ENCODE measurements around the gene UGT1A4. TPM values are rescaled to one million over a fixed set of nuclear protein-coding genes. Genes with fewer than 3 reads are reported as not detected.

The UGT1A4 gene
- total and polyA plus RNA-seq, 10 of the 15 experiments (the other 5 are each of a cell fraction or from before 2014, with no cell fraction given) = not detected

GRCh38 chr2:233764761-233765160, 46.2 kb downstream of the UGT1A4 start:
- no peak for FAIRE-seq
- ChIA-PET RAD21 (ENCODE audit: unreplicated experiment) (no interaction called here), CTCF (no interaction called here), POLR2A (no interaction called here), SMC1A (ENCODE audit: uncharacterized antibody, unreplicated experiment) (no interaction called here)
- no peak overlapping the region for H2AFZ ChIP-seq (ENCODE audit: control insufficient read depth, low read depth, low read length)
- no peaks in the 10 kb centered on the region for H3K4me1 ChIP-seq (ENCODE audit: control insufficient read depth, insufficient read depth, low read length)
- no TSS peak for BruUV-seq (replicated peaks)
- no peak for DNase-seq (ENCODE audit: low read depth, low spot score)
- H3K4me2 ChIP-seq (ENCODE audit: control insufficient read depth, insufficient read depth) = no peak overlapping the region
- no peaks in the 10 kb centered on the region for H3K79me2 ChIP-seq (ENCODE audit: control insufficient read depth, insufficient read depth, low read length)
- H3K4me3 ChIP-seq = no peak overlapping the region
- no peak overlapping the region for H3K9ac ChIP-seq (ENCODE audit: control insufficient read depth, insufficient read depth, low read length)
- H3K9me3 ChIP-seq (replicated peaks; ENCODE audit: control insufficient read depth, insufficient read depth, low read length) = no peaks in the 10 kb centered on the region
- H3K27ac ChIP-seq (ENCODE audit: control insufficient read depth, insufficient read depth) = no peak overlapping the region
- H3K27me3 ChIP-seq (replicated peaks in 1 of 2; ENCODE audit: control insufficient read depth in 2 of 2, insufficient read depth in 2 of 2, low read length in 1 of 2) = peaks cover 0 to 3% of the 10 kb centered on the region in 2 experiments; a peak in 1 of 4 replicates
- in situ Hi-C loops (cut with MboI) = no loop called here
- WGBS (ENCODE audit: insufficient coverage, insufficient replicate concordance, low lambda C conversion rate, missing lambda C conversion rate) = 0% methylated on average over 3 of the region's 3 CpGs
- no peaks in the 10 kb centered on the region for H4K20me1 ChIP-seq (ENCODE audit: control insufficient read depth, insufficient read depth)
- ATAC-seq = no peak
- intact Hi-C loops (cut with micrococcal nuclease; ENCODE audit: unreplicated experiment) = no loop called here
- H3K36me3 ChIP-seq (ENCODE audit: control insufficient read depth in 2 of 2, insufficient read depth in 2 of 2, low read length in 1 of 2) = no peaks in the 10 kb centered on the region
- TF ChIP-seq ZNF207 (IDR thresholded peaks at IDR 0.05; ENCODE audit: borderline replicate concordance) = no peak
- no peak for TF ChIP-seq SIN3A (IDR thresholded peaks at IDR 0.05; ENCODE audit: low read depth, low read length)
- TF ChIP-seq RUNX3 (IDR thresholded peaks at IDR 0.05; ENCODE audit: low read length) = no peak
- TF ChIP-seq, protein P1, sequence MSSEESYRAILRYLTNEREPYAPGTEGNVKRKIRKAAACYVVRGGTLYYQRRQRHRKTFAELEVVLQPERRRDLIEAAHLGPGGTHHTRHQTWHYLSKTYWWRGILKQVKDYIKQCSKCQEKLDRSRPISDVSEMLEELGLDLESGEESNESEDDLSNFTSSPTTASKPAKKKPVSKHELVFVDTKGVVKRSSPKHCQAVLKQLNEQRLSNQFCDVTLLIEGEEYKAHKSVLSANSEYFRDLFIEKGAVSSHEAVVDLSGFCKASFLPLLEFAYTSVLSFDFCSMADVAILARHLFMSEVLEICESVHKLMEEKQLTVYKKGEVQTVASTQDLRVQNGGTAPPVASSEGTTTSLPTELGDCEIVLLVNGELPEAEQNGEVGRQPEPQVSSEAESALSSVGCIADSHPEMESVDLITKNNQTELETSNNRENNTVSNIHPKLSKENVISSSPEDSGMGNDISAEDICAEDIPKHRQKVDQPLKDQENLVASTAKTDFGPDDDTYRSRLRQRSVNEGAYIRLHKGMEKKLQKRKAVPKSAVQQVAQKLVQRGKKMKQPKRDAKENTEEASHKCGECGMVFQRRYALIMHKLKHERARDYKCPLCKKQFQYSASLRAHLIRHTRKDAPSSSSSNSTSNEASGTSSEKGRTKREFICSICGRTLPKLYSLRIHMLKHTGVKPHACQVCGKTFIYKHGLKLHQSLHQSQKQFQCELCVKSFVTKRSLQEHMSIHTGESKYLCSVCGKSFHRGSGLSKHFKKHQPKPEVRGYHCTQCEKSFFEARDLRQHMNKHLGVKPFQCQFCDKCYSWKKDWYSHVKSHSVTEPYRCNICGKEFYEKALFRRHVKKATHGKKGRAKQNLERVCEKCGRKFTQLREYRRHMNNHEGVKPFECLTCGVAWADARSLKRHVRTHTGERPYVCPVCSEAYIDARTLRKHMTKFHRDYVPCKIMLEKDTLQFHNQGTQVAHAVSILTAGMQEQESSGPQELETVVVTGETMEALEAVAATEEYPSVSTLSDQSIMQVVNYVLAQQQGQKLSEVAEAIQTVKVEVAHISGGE (CRISPR knock-in tag; IDR thresholded peaks at IDR 0.05) = no peak
- no peak for TF ChIP-seq EED (IDR thresholded peaks at IDR 0.05; ENCODE audit: low read depth)
- TF ChIP-seq MAX (IDR thresholded peaks at IDR 0.05; ENCODE audit: low read depth, low read length) = no peak

Measured in GM12878 (cell line).